GM18520 (cell line): Measurements from ENCODE around the gene S100A4.
"Not testable (repeated sequence)": the region's sequence is repeated elsewhere in the genome, so short reads cannot be mapped to it uniquely, and the experiment has no call there.

Experiments
- ATAC-seq: cut with Tn5 transposase; IDR thresholded peaks from one replicate; pipeline ENCODE4 v1.9.1; 2021; ENCODE audit not compliant: unreplicated experiment

S100A4 gene

GRCh38 chr1:153535242-153536011, 10.2 kb downstream of the S100A4 start, which contains the start of gene S100A6:
Gene S100A6, minus strand, starts transcription at chr1:153535991. Its CDS starts 652 bp downstream, at chr1:153535339.
- no peak for ATAC-seq

GRCh38 chr1:153534925-153535241, 10.7 kb downstream of the S100A4 start:
- ATAC-seq, result no peak

- ATAC-seq, result no peak
These were observed 11.2 kb downstream of the S100A4 start for GRCh38 chr1:153534226-153534924.

- ATAC-seq, result no peak
These were observed 11.9 kb downstream of the S100A4 start for GRCh38 chr1:153533689-153534201.

GRCh38 chr1:153532769-153533599, 12.6 kb downstream of the S100A4 start:
- ATAC-seq, result no peak

- ATAC-seq, result no peak
These were observed 13.4 kb downstream of the S100A4 start for GRCh38 chr1:153532181-153532580.

- ATAC-seq, result no peak
These were observed 14.0 kb downstream of the S100A4 start for GRCh38 chr1:153531638-153532037.

GRCh38 chr1:153527683-153528040, 17.9 kb downstream of the S100A4 start:
- ATAC-seq, result no peak

- ATAC-seq, result no peak
These were observed 18.5 kb downstream of the S100A4 start for GRCh38 chr1:153527023-153527682.

GRCh38 chr1:153526132-153526543, 19.5 kb downstream of the S100A4 start:
- ATAC-seq, result no peak

GRCh38 chr1:153525088-153525728, 20.4 kb downstream of the S100A4 start:
- no peak for ATAC-seq

- ATAC-seq, result not testable (repeated sequence)
These were observed 23.1 kb downstream of the S100A4 start for GRCh38 chr1:153522353-153523048.

GRCh38 chr1:153521808-153522207, 23.8 kb downstream of the S100A4 start:
- ATAC-seq, result not testable (repeated sequence)

- ATAC-seq, result no peak
These were observed 24.7 kb downstream of the S100A4 start for GRCh38 chr1:153520818-153521476.

- ATAC-seq, result not testable (repeated sequence)
These were observed 25.4 kb downstream of the S100A4 start for GRCh38 chr1:153520137-153520691.

- ATAC-seq, result no peak
These were observed 26.4 kb downstream of the S100A4 start for GRCh38 chr1:153519242-153519641.

- no peak for ATAC-seq
These were observed 29.9 kb downstream of the S100A4 start for GRCh38 chr1:153515504-153516394.

GRCh38 chr1:153513666-153514065, 31.9 kb downstream of the S100A4 start:
- ATAC-seq, result no peak
